AG04449 (cell line): ENCODE results near the gene RASL10A.

Experiments
- CTCF ChIA-PET: fragments of 350-600 bp; formaldehyde crosslinking; extraction: SDS; loops from one replicate; lab custom pipeline; 2021; ENCODE audit warnings: antibody characterized with exemption; lab: Yijun Ruan, JAX
- POLR2A ChIA-PET: fragments of 400-600, 350-600 bp; formaldehyde crosslinking; extraction: SDS; loops from one replicate; lab custom pipeline; 2020; ENCODE audit warnings: antibody characterized with exemption, inconsistent platforms; lab: Yijun Ruan, JAX
- DNase-seq: peaks from one replicate; pipeline ENCODE4 v3.0.0-alpha.2; 2010; ENCODE audit warnings: low read depth, low spot score
- H3K4me3 ChIP-seq: 2 replicates; pipeline ENCODE4 v1.5.1; 2011; ENCODE audit warnings: low read depth, mild to moderate bottlenecking, control low read depth, low read length
- CTCF ChIP-seq: IDR thresholded peaks from one replicate; pipeline ENCODE4 v1.5.1; 2011; ENCODE audit warnings: mild to moderate bottlenecking, moderate library complexity, low read length, control low read depth, inconsistent platforms; ENCODE audit not compliant: insufficient read depth; ENCODE audit errors: missing control alignments

Gene RASL10A

GRCh38 chr22:29270475-29271271, 44.8 kb downstream of the RASL10A start:
- CTCF ChIA-PET: interaction anchor here (1.1 to 5.4 kb wide), 6 partner anchors 9 to 89 kb away, joined by 3 to 26 read pairs (median 4); partner anchors contain the start of gene GAS2L1
- H3K4me3 ChIP-seq: peak overlapping the region; percentile 89
- no peak for TF ChIP-seq CTCF
- DNase-seq: no peak
- POLR2A ChIA-PET: interaction anchor here (0.7 kb wide), 1 partner anchor 17 kb away, joined by 3 read pairs; no protein-coding TSS in a partner anchor

GRCh38 chr22:29269731-29270474, 45.6 kb downstream of the RASL10A start:
- no peak for DNase-seq
- TF ChIP-seq CTCF: no peak
- H3K4me3 ChIP-seq: peak overlapping the region; percentile 89
- CTCF ChIA-PET: interaction anchor here (1.1 to 5.4 kb wide), 4 partner anchors 10 to 90 kb away, joined by 3 to 26 read pairs (median 4); no protein-coding TSS in a partner anchor
- POLR2A ChIA-PET: no interaction called here

GRCh38 chr22:29269230-29269604, 46.3 kb downstream of the RASL10A start:
- CTCF ChIA-PET: interaction anchor here (1.1 kb wide), 1 partner anchor 11 kb away, joined by 4 read pairs; no protein-coding TSS in a partner anchor

GRCh38 chr22:29268511-29269229, 46.8 kb downstream of the RASL10A start:
- no peak for TF ChIP-seq CTCF
- POLR2A ChIA-PET: interaction anchor here (0.6 to 0.7 kb wide), 2 partner anchors 113 to 1780 kb away, joined by 3 to 4 read pairs; no protein-coding TSS in a partner anchor
- CTCF ChIA-PET: interaction anchor here (1.0 kb wide), 1 partner anchor 45 kb away, joined by 3 read pairs; no protein-coding TSS in a partner anchor
- no peak for DNase-seq
- peak overlapping the region; percentile 89 for H3K4me3 ChIP-seq

More at GRCh38 chr22:29269230-29269604, 46.3 kb downstream of the RASL10A start:
- peak overlapping the region; percentile 89 for H3K4me3 ChIP-seq
- TF ChIP-seq CTCF: no peak
- no peak for DNase-seq
- POLR2A ChIA-PET: no interaction called here

- no peak for TF ChIP-seq CTCF
- DNase-seq: peak; percentile 84
- CTCF ChIA-PET: interaction anchor here (1.0 to 4.2 kb wide), 2 partner anchors 22 to 46 kb away, joined by 3 to 25 read pairs; no protein-coding TSS in a partner anchor
- peak within 1 kb of the TSS; percentile 89 for H3K4me3 ChIP-seq
- POLR2A ChIA-PET: interaction anchor here (0.6 to 0.7 kb wide), 3 partner anchors 18 to 1779 kb away, joined by 3 to 4 read pairs (median 3); no protein-coding TSS in a partner anchor
Observed at GRCh38 chr22:29267858-29268510, 47.5 kb downstream of the RASL10A start, which contains the start of the genes EWSR1 and RHBDD3. EWSR1 (plus strand) TSS chr22:29268268; CDS start chr22:29268337, 69 bp downstream. RHBDD3 (minus strand) TSS chr22:29267981; CDS start chr22:29265626, 2,355 bp downstream.
